ENCODE measurements around the gene OR56A5.

GRCh38 chr11:5929571-5930368, 38.5 kb downstream of the OR56A5 start:
- TF ChIP-seq, protein P1, sequence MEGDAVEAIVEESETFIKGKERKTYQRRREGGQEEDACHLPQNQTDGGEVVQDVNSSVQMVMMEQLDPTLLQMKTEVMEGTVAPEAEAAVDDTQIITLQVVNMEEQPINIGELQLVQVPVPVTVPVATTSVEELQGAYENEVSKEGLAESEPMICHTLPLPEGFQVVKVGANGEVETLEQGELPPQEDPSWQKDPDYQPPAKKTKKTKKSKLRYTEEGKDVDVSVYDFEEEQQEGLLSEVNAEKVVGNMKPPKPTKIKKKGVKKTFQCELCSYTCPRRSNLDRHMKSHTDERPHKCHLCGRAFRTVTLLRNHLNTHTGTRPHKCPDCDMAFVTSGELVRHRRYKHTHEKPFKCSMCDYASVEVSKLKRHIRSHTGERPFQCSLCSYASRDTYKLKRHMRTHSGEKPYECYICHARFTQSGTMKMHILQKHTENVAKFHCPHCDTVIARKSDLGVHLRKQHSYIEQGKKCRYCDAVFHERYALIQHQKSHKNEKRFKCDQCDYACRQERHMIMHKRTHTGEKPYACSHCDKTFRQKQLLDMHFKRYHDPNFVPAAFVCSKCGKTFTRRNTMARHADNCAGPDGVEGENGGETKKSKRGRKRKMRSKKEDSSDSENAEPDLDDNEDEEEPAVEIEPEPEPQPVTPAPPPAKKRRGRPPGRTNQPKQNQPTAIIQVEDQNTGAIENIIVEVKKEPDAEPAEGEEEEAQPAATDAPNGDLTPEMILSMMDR (CRISPR knock-in tag; IDR thresholded peaks at IDR 0.05): no peak
- TF ChIP-seq NFE2L2 (IDR thresholded peaks at IDR 0.05; ENCODE audit: low read length) (no peak), SIN3A (IDR thresholded peaks at IDR 0.05; ENCODE audit: borderline replicate concordance, low read depth, low read length) (no peak), TAF1 (CRISPR knock-in tag; IDR thresholded peaks at IDR 0.05) (no peak), MXI1 (IDR thresholded peaks at IDR 0.05; ENCODE audit: borderline replicate concordance, low read depth, low read length) (no peak), CEBPZ (IDR thresholded peaks at IDR 0.05; ENCODE audit: low read length) (no peak), RFXANK (CRISPR knock-in tag; IDR thresholded peaks at IDR 0.05) (no peak), SETDB1 (CRISPR knock-in tag; IDR thresholded peaks at IDR 0.05; ENCODE audit: borderline replicate concordance) (no peak)
- TF ChIP-seq, protein P2, sequence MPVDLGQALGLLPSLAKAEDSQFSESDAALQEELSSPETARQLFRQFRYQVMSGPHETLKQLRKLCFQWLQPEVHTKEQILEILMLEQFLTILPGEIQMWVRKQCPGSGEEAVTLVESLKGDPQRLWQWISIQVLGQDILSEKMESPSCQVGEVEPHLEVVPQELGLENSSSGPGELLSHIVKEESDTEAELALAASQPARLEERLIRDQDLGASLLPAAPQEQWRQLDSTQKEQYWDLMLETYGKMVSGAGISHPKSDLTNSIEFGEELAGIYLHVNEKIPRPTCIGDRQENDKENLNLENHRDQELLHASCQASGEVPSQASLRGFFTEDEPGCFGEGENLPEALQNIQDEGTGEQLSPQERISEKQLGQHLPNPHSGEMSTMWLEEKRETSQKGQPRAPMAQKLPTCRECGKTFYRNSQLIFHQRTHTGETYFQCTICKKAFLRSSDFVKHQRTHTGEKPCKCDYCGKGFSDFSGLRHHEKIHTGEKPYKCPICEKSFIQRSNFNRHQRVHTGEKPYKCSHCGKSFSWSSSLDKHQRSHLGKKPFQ (CRISPR knock-in tag; IDR thresholded peaks at IDR 0.05; ENCODE audit: insufficient replicate concordance): no peak
- TF ChIP-seq, protein P3, sequence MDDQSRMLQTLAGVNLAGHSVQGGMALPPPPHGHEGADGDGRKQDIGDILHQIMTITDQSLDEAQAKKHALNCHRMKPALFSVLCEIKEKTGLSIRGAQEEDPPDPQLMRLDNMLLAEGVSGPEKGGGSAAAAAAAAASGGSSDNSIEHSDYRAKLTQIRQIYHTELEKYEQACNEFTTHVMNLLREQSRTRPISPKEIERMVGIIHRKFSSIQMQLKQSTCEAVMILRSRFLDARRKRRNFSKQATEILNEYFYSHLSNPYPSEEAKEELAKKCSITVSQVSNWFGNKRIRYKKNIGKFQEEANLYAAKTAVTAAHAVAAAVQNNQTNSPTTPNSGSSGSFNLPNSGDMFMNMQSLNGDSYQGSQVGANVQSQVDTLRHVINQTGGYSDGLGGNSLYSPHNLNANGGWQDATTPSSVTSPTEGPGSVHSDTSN (CRISPR knock-in tag; IDR thresholded peaks at IDR 0.05; ENCODE audit: borderline replicate concordance): no peak
- TF ChIP-seq, protein P4, sequence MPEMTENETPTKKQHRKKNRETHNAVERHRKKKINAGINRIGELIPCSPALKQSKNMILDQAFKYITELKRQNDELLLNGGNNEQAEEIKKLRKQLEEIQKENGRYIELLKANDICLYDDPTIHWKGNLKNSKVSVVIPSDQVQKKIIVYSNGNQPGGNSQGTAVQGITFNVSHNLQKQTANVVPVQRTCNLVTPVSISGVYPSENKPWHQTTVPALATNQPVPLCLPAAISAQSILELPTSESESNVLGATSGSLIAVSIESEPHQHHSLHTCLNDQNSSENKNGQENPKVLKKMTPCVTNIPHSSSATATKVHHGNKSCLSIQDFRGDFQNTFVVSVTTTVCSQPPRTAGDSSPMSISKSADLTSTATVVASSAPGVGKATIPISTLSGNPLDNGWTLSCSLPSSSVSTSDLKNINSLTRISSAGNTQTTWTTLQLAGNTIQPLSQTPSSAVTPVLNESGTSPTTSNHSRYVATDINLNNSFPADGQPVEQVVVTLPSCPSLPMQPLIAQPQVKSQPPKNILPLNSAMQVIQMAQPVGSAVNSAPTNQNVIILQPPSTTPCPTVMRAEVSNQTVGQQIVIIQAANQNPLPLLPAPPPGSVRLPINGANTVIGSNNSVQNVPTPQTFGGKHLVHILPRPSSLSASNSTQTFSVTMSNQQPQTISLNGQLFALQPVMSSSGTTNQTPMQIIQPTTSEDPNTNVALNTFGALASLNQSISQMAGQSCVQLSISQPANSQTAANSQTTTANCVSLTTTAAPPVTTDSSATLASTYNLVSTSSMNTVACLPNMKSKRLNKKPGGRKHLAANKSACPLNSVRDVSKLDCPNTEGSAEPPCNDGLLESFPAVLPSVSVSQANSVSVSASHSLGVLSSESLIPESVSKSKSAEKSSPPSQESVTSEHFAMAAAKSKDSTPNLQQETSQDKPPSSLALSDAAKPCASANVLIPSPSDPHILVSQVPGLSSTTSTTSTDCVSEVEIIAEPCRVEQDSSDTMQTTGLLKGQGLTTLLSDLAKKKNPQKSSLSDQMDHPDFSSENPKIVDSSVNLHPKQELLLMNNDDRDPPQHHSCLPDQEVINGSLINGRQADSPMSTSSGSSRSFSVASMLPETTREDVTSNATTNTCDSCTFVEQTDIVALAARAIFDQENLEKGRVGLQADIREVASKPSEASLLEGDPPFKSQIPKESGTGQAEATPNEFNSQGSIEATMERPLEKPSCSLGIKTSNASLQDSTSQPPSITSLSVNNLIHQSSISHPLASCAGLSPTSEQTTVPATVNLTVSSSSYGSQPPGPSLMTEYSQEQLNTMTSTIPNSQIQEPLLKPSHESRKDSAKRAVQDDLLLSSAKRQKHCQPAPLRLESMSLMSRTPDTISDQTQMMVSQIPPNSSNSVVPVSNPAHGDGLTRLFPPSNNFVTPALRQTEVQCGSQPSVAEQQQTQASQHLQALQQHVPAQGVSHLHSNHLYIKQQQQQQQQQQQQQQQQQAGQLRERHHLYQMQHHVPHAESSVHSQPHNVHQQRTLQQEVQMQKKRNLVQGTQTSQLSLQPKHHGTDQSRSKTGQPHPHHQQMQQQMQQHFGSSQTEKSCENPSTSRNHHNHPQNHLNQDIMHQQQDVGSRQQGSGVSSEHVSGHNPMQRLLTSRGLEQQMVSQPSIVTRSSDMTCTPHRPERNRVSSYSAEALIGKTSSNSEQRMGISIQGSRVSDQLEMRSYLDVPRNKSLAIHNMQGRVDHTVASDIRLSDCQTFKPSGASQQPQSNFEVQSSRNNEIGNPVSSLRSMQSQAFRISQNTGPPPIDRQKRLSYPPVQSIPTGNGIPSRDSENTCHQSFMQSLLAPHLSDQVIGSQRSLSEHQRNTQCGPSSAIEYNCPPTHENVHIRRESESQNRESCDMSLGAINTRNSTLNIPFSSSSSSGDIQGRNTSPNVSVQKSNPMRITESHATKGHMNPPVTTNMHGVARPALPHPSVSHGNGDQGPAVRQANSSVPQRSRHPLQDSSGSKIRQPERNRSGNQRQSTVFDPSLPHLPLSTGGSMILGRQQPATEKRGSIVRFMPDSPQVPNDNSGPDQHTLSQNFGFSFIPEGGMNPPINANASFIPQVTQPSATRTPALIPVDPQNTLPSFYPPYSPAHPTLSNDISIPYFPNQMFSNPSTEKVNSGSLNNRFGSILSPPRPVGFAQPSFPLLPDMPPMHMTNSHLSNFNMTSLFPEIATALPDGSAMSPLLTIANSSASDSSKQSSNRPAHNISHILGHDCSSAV (CRISPR knock-in tag; IDR thresholded peaks at IDR 0.05; ENCODE audit: borderline replicate concordance): no peak
